Measurements from ENCODE around the gene PLPPR5.

DNA sequence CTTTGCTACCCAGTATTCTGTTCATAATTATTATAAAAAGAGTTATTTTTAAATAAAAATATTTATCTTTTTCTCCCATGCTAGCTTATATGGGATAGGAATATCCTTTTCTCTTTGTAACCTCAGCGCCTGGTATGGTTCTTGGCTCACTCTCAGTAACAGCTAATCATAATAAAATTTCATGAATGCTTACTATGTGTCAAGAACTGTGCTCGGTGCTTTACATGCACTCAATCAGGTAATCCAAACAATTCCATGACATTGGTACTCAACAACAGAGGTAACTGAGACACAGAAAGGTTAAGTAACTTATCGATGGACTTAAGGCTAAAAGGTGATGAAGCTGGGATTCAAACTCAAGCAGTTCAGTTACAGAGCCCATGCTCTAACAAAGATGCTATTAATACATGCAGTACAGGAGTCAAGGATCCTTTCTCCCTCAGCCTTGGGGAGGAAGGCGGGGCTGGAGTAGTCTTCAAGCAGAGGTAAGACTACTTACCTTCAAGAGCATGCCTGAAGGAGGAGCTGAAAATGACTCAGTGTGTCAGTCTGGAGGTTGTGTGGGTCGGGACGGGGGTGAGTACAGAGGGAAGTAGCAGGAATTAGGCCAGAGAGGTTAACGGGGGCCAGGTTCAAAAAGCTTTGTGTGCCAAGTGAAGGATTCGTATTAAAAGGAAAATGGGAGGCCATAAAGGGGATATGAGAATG, 73.4 kb downstream of the PLPPR5 start:
- TF ChIP-seq, protein P1, sequence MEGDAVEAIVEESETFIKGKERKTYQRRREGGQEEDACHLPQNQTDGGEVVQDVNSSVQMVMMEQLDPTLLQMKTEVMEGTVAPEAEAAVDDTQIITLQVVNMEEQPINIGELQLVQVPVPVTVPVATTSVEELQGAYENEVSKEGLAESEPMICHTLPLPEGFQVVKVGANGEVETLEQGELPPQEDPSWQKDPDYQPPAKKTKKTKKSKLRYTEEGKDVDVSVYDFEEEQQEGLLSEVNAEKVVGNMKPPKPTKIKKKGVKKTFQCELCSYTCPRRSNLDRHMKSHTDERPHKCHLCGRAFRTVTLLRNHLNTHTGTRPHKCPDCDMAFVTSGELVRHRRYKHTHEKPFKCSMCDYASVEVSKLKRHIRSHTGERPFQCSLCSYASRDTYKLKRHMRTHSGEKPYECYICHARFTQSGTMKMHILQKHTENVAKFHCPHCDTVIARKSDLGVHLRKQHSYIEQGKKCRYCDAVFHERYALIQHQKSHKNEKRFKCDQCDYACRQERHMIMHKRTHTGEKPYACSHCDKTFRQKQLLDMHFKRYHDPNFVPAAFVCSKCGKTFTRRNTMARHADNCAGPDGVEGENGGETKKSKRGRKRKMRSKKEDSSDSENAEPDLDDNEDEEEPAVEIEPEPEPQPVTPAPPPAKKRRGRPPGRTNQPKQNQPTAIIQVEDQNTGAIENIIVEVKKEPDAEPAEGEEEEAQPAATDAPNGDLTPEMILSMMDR (conservative IDR thresholded peaks at IDR 0.05; ENCODE audit: low read depth, low read length) = no peak
- no peak for TF ChIP-seq EZH2 (IDR thresholded peaks at IDR 0.05; ENCODE audit: borderline replicate concordance, low read depth, low read length, poor library complexity, severe bottlenecking)

Data from A673 (cell line).